Keratinocyte (primary cell): ENCODE data around the gene CDC26. TPM values are rescaled to one million over a fixed set of nuclear protein-coding genes. Genes with fewer than 3 reads are reported as not detected.

Source experiments
- DNase-seq: peaks from one replicate; pipeline ENCODE4 v3.0.0-alpha.2; 2011; ENCODE audit warnings: low read depth, missing footprints, low spot score
- FAIRE-seq: peaks from 2 replicates; lab custom pipeline; 2011; peaks lifted over from hg19 to GRCh38; lab: Jason Lieb, UNC
- H2AFZ ChIP-seq: 2 replicates; pipeline ENCODE4 v1.6.0; 2012; ENCODE audit warnings: low read length, control low read depth, inconsistent platforms; ENCODE audit not compliant: control insufficient read depth
- H3K27ac ChIP-seq: 2 replicates; pipeline ENCODE4 v1.5.1; 2011; ENCODE audit warnings: low read length; ENCODE audit not compliant: control insufficient read depth, insufficient read depth
- H3K27me3 ChIP-seq: 3 replicates; pipeline ENCODE4 v1.6.0; 2011; ENCODE audit warnings: low read length; ENCODE audit not compliant: control insufficient read depth, insufficient read depth; ENCODE audit errors: extremely low read depth
- H3K36me3 ChIP-seq, 2 experiments: 2 replicates in 1 of 2; 3 replicates in 1 of 2; pipeline ENCODE4 v1.5.1; 2011; ENCODE audit warnings: low read length in 2 of 2, mild to moderate bottlenecking in 1 of 2; ENCODE audit not compliant: control insufficient read depth in 2 of 2, insufficient read depth in 2 of 2; ENCODE audit errors: extremely low read depth in 1 of 2
- H3K4me1 ChIP-seq: 3 replicates; pipeline ENCODE4 v1.5.1; 2011; ENCODE audit warnings: low read length; ENCODE audit not compliant: control insufficient read depth, insufficient read depth; ENCODE audit errors: extremely low read depth
- H3K4me2 ChIP-seq: 3 replicates; pipeline ENCODE4 v1.6.0; 2011; ENCODE audit warnings: low read depth, low read length; ENCODE audit not compliant: control insufficient read depth, insufficient read depth; ENCODE audit errors: extremely low read depth
- H3K4me3 ChIP-seq, 3 experiments: fragments of 200-600 bp in 1 of 3; sonication (generic) in 1 of 3; 2 replicates in 2 of 3; 3 replicates in 1 of 3; pipeline ENCODE4 v1.5.1; 2011 to 2016; ENCODE audit warnings: low read length in 3 of 3, mild to moderate bottlenecking in 3 of 3, control low read depth in 2 of 3, inconsistent platforms in 1 of 3, low read depth in 1 of 3, mixed read lengths in 1 of 3, mixed run types in 1 of 3, moderate library complexity in 1 of 3; ENCODE audit not compliant: control insufficient read depth in 2 of 3, insufficient read depth in 2 of 3; ENCODE audit errors: extremely low read depth in 1 of 3
- H3K79me2 ChIP-seq: 2 replicates; pipeline ENCODE4 v1.6.0; 2012; ENCODE audit warnings: low read length; ENCODE audit not compliant: control insufficient read depth, insufficient read depth
- H3K9ac ChIP-seq: 3 replicates; pipeline ENCODE4 v1.6.0; 2011; ENCODE audit warnings: low read length; ENCODE audit not compliant: control insufficient read depth, insufficient read depth; ENCODE audit errors: extremely low read depth
- H3K9me1 ChIP-seq: 3 replicates; pipeline ENCODE4 v1.6.0; 2011; ENCODE audit warnings: low read length; ENCODE audit not compliant: control insufficient read depth, insufficient read depth; ENCODE audit errors: extremely low read depth
- H3K9me3 ChIP-seq: 2 replicates; pipeline ENCODE4 v1.5.1; 2012; ENCODE audit warnings: low read depth, low read length; ENCODE audit not compliant: control insufficient read depth
- H4K20me1 ChIP-seq: 3 replicates; pipeline ENCODE4 v1.6.0; 2011; ENCODE audit warnings: low read length; ENCODE audit not compliant: control insufficient read depth, insufficient read depth; ENCODE audit errors: extremely low read depth
- CTCF ChIP-seq, 3 experiments: IDR thresholded peaks in 1 of 3; conservative IDR thresholded peaks in 1 of 3; optimal IDR thresholded peaks in 1 of 3; 2 replicates in 2 of 3; 3 replicates in 1 of 3; pipeline versions ENCODE3 to v1.5.1; 2011; ENCODE audit warnings: low read length in 3 of 3, mild to moderate bottlenecking in 3 of 3, moderate library complexity in 2 of 3, control low read depth in 1 of 3, inconsistent platforms in 1 of 3; ENCODE audit not compliant: insufficient read depth in 2 of 3; ENCODE audit errors: extremely low read depth in 1 of 3
- EZH2 ChIP-seq: IDR thresholded peaks from one replicate; pipeline ENCODE4 v1.6.1; 2012; ENCODE audit warnings: inconsistent platforms, mild to moderate bottlenecking, low read length, moderate library complexity
- dilution Hi-C: fragments of 300-500 bp; cut with MboI; formaldehyde crosslinking; loops from one replicate; pipeline ENCODE4 v1.7.0; 2020; ENCODE audit warnings: low sequenced_read_pairs; ENCODE audit not compliant: extremely low pct_ligation_motif_present
- polyA plus RNA-seq, 5 experiments: library from polyadenylated mRNA; depleted of rRNA in 3 of 5; stranded (reverse) in 3 of 5; stranded (forward) in 1 of 5; unstranded in 1 of 5; fragments of >200 nt; gene quantifications; 1 replicate in 1 of 5; 2 replicates in 3 of 5; 3 replicates in 1 of 5; pipeline versions ENCODE4 v1.2.1 to v1.2.3, GENCODE V29; 2011 to 2012; ENCODE audit warnings: missing spikeins in 2 of 5, low read depth in 1 of 5, low replicate concordance in 1 of 5

Gene CDC26
- polyA plus RNA-seq, 1 donor (not counting 4 experiments of a cell fraction or from before 2014, with no cell fraction given) = 56.8 TPM

DNA sequence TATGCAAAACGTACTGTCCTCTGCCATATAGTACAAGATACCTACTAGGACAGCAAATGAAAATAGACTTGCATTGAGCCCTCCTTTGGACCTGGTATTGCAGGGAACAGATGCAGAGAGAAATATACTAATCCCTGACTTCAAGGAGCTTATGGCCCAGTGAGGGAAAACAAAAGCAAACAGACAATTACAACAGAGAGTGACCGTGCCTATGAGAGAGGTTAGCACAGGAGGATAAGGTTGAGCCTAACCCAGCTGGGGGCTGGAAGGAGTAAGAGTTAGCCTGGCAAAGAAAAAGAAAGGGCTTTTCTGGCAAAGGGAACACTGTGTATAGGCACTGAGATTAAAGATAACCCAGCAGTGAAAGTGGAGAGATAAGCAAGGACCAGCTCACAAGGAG is 5.5 kb downstream of the CDC26 start:
- H3K79me2 ChIP-seq = peaks cover 2% of the 10 kb centered on the region
- FAIRE-seq (no peak), DNase-seq (no peak)
- TF ChIP-seq EZH2 = no peak
- TF ChIP-seq CTCF (optimal IDR thresholded peaks at IDR 0.05 in 1 of 3, IDR thresholded peaks at IDR 0.05 in 1 of 3, conservative IDR thresholded peaks at IDR 0.05 in 1 of 3; ENCODE audit: extremely low read depth in 1 of 3, insufficient read depth in 2 of 3, low read length in 3 of 3) = no peak
- H3K4me2 ChIP-seq = no peak overlapping the region
- no peak overlapping the region for H3K9ac ChIP-seq
- H3K27me3 ChIP-seq = no peaks in the 10 kb centered on the region
- peaks cover 15 to 28% of the 10 kb centered on the region in 2 experiments for H3K36me3 ChIP-seq
- no peaks in the 10 kb centered on the region for H3K4me1 ChIP-seq
- no peak overlapping the region for H3K4me3 ChIP-seq
- H3K9me1 ChIP-seq = no peaks in the 10 kb centered on the region
- H4K20me1 ChIP-seq = no peaks in the 10 kb centered on the region
- H2AFZ ChIP-seq = no peak overlapping the region
- dilution Hi-C loops = no loop called here
- H3K27ac ChIP-seq = no peak overlapping the region
- no peaks in the 10 kb centered on the region for H3K9me3 ChIP-seq

- no peak for FAIRE-seq
- Histone ChIP-seq H3K27ac (no peak overlapping the region), H3K4me1 (no peaks in the 10 kb centered on the region), H3K79me2 (peaks cover 2% of the 10 kb centered on the region), H3K9me3 (no peaks in the 10 kb centered on the region), H2AFZ (no peak overlapping the region), H4K20me1 (no peaks in the 10 kb centered on the region), H3K4me3 (no peak overlapping the region), H3K4me2 (no peak overlapping the region), H3K36me3 (peaks cover 15 to 28% of the 10 kb centered on the region in 2 experiments), H3K27me3 (no peaks in the 10 kb centered on the region), H3K9ac (no peak overlapping the region), H3K9me1 (no peaks in the 10 kb centered on the region)
- dilution Hi-C loops = no loop called here
- no peak for DNase-seq
- TF ChIP-seq CTCF (optimal IDR thresholded peaks at IDR 0.05 in 1 of 3, IDR thresholded peaks at IDR 0.05 in 1 of 3, conservative IDR thresholded peaks at IDR 0.05 in 1 of 3; ENCODE audit: extremely low read depth in 1 of 3, insufficient read depth in 2 of 3, low read length in 3 of 3) (no peak), EZH2 (no peak)
These were observed 6.0 kb downstream of the CDC26 start for GRCh38 chr9:113269355-113269754.
